PC-9 (cell line): ENCODE data around the gene FASLG. TPM values are rescaled to one million over a fixed set of nuclear protein-coding genes. Genes with fewer than 3 reads are reported as not detected.

Experiments used
- BruUV-seq: library from RNA; stranded (reverse); fragments of 400-500 nt; replicated peaks from 2 replicates; lab custom pipeline; 2021; lab: Mats Ljungman, UMichigan
- CTCF ChIA-PET: fragments of 300-600 bp; sonication (Branson Sonifier 250); formaldehyde crosslinking; loops from one replicate; lab custom pipeline; 2022; ENCODE audit warnings: antibody characterized with exemption; lab: Charles Lee
- POLR2A ChIA-PET: fragments of 300-600 bp; sonication (Branson Sonifier 250); formaldehyde crosslinking; loops from one replicate; lab custom pipeline; 2022; ENCODE audit warnings: antibody characterized with exemption; ENCODE audit not compliant: unreplicated experiment; lab: Charles Lee
- DNase-seq, 2 experiments: peaks; one replicate each; pipeline versions ENCODE4 v3.0.0 to v3.0.0-alpha.2; 2015 to 2022; ENCODE audit warnings: mixed read lengths in 1 of 2
- H2AFZ ChIP-seq: fragments of 200-600 bp; sonication (generic); 2 replicates; pipeline ENCODE4 v1.8.1; 2017; ENCODE audit warnings: antibody characterized with exemption
- H3F3A ChIP-seq: fragments of 200-600 bp; sonication (generic); 2 replicates; pipeline ENCODE4 v1.8.1; 2017; ENCODE audit warnings: antibody characterized with exemption, mild to moderate bottlenecking, low read depth; ENCODE audit not compliant: insufficient read depth
- H3K27ac ChIP-seq: fragments of 200-600 bp; sonication (generic); 2 replicates; pipeline ENCODE4 v1.6.1; 2016; ENCODE audit warnings: mixed run types
- H3K27me3 ChIP-seq: fragments of 200-600 bp; sonication (generic); 2 replicates; pipeline ENCODE4 v1.6.1; 2016; ENCODE audit warnings: low read depth, mixed run types; ENCODE audit not compliant: insufficient read depth
- H3K36me3 ChIP-seq: fragments of 200-600 bp; sonication (generic); 2 replicates; pipeline ENCODE4 v1.6.1; 2016; ENCODE audit warnings: low read depth, mixed run types
- H3K4me1 ChIP-seq: fragments of 200-600 bp; sonication (generic); replicated peaks from 2 replicates; pipeline ENCODE4 v1.6.1; 2016; ENCODE audit warnings: mixed run types; ENCODE audit not compliant: insufficient read depth
- H3K4me2 ChIP-seq: fragments of 200-600 bp; sonication (generic); 2 replicates; pipeline ENCODE4 v1.6.1; 2017; ENCODE audit warnings: mixed run types
- H3K4me3 ChIP-seq: fragments of 200-600 bp; sonication (generic); 2 replicates; pipeline ENCODE4 v1.6.1; 2016; ENCODE audit warnings: mixed run types
- H3K79me2 ChIP-seq: fragments of 200-600 bp; sonication (generic); 2 replicates; pipeline ENCODE4 v1.6.1; 2017; ENCODE audit warnings: low read depth, mixed run types
- H3K9me2 ChIP-seq: fragments of 200-600 bp; sonication (generic); 2 replicates; pipeline ENCODE4 v1.8.1; 2017; ENCODE audit warnings: mild to moderate bottlenecking; ENCODE audit not compliant: insufficient read depth
- H3K9me3 ChIP-seq: fragments of 200-600 bp; sonication (generic); 2 replicates; pipeline ENCODE4 v1.8.1; 2016; ENCODE audit warnings: low read depth; ENCODE audit not compliant: insufficient read depth
- H4K20me1 ChIP-seq: fragments of 200-600 bp; sonication (generic); 2 replicates; pipeline ENCODE4 v1.8.1; 2017; ENCODE audit not compliant: insufficient read depth
- CTCF ChIP-seq: fragments of 200-600 bp; sonication (generic); conservative IDR thresholded peaks from 2 replicates; pipeline ENCODE4 v1.6.1; 2017; ENCODE audit warnings: mixed run types, antibody characterized with exemption, mild to moderate bottlenecking, moderate library complexity
- EZH2 ChIP-seq: fragments of 200-600 bp; sonication (generic); IDR thresholded peaks from 2 replicates; pipeline ENCODE4 v1.8.0; 2017; ENCODE audit warnings: antibody characterized with exemption, low read depth
- intact Hi-C: fragments of 100-400 bp; cut with micrococcal nuclease; formaldehyde crosslinking; loops from one replicate; pipeline ENCODE4 v1.10.0; 2022; ENCODE audit not compliant: unreplicated experiment
- total RNA-seq: library from RNA; stranded (reverse); gene quantifications from 2 replicates; pipeline ENCODE4 v1.2.3, GENCODE V29; 2021

FASLG gene
- total RNA-seq, 1 experiment from 2014 or later = not detected

GRCh38 chr1:172640111-172640510 lies 18.8 kb upstream of the FASLG start:
- H3K4me3 ChIP-seq = no peak overlapping the region
- intact Hi-C loops = no loop called here
- peak overlapping the region; percentile 87 for H3K27ac ChIP-seq
- TF ChIP-seq CTCF (no peak), EZH2 (no peak)
- H3K79me2 ChIP-seq = no peaks in the 10 kb centered on the region
- H3K4me1 ChIP-seq = peaks cover 44% of the 10 kb centered on the region
- 0 out of 2 replicates have a peak overlapping the region, but pooled peaks have one; percentile 23 for H2AFZ ChIP-seq
- no peaks in the 10 kb centered on the region for H3K27me3 ChIP-seq
- POLR2A ChIA-PET = interaction anchor here (0.6 kb wide), 2 partner anchors 767 to 1382 kb away, joined by 4 read pairs; partner anchors contain the start of gene RC3H1
- CTCF ChIA-PET = interaction anchor here (1.5 kb wide), 1 partner anchor 80 kb away, joined by 4 read pairs; no protein-coding TSS in a partner anchor
- H3K36me3 ChIP-seq = no peaks in the 10 kb centered on the region
- peaks cover 31% of the 10 kb centered on the region for H3F3A ChIP-seq
- BruUV-seq = no TSS peak
- peaks cover 13% of the 10 kb centered on the region; the same call in 1 of the 2 replicates for H3K9me3 ChIP-seq
- no peaks in the 10 kb centered on the region for H4K20me1 ChIP-seq
- DNase-seq = no peak
- H3K9me2 ChIP-seq = no peaks in the 10 kb centered on the region
- H3K4me2 ChIP-seq = 0 out of 2 replicates have a peak overlapping the region, but pooled peaks have one; percentile 71

GRCh38 chr1:172641492-172641891 lies 17.4 kb upstream of the FASLG start:
- ChIA-PET CTCF (no interaction called here), POLR2A (no interaction called here)
- TF ChIP-seq CTCF (no peak), EZH2 (no peak)

GRCh38 chr1:172642970-172643369 lies 15.9 kb upstream of the FASLG start:
- Histone ChIP-seq H3K27ac (no peak overlapping the region), H3K4me1 (peaks cover 31% of the 10 kb centered on the region), H4K20me1 (no peaks in the 10 kb centered on the region), H3K36me3 (no peaks in the 10 kb centered on the region), H3K4me2 (peak overlapping the region; percentile 11; the same call in 1 of the 2 replicates), H3K27me3 (no peaks in the 10 kb centered on the region), H3K9me2 (no peaks in the 10 kb centered on the region), H2AFZ (no peak overlapping the region; the same call in 1 of the 2 replicates), H3K4me3 (no peak overlapping the region), H3K9me3 (0 out of 2 replicates have a peak, but pooled peaks cover 4% of the 10 kb centered on the region), H3F3A (peaks cover 18% of the 10 kb centered on the region), H3K79me2 (no peaks in the 10 kb centered on the region)
- CTCF ChIA-PET = no interaction called here
- DNase-seq = peak; percentile 11 to 46
- intact Hi-C loops = no loop called here
- TF ChIP-seq EZH2 (no peak), CTCF (no peak)
- BruUV-seq = no TSS peak
- POLR2A ChIA-PET = no interaction called here

More at GRCh38 chr1:172641492-172641891, 17.4 kb upstream of the FASLG start:
- Histone ChIP-seq H3K27me3 (no peaks in the 10 kb centered on the region), H3K9me3 (peaks cover 13% of the 10 kb centered on the region; the same call in 1 of the 2 replicates), H2AFZ (no peak overlapping the region), H3K27ac (no peak overlapping the region), H4K20me1 (no peaks in the 10 kb centered on the region), H3K4me3 (no peak overlapping the region), H3K4me1 (peaks cover 44% of the 10 kb centered on the region), H3F3A (peaks cover 31% of the 10 kb centered on the region), H3K9me2 (no peaks in the 10 kb centered on the region), H3K79me2 (no peaks in the 10 kb centered on the region), H3K36me3 (no peaks in the 10 kb centered on the region), H3K4me2 (no peak overlapping the region)
- intact Hi-C loops = no loop called here
- no peak for DNase-seq
- BruUV-seq = no TSS peak
